ENCODE results near the gene THAP11.
"Not testable (repeated sequence)": the region's sequence is repeated elsewhere in the genome, so short reads cannot be mapped to it uniquely, and the experiment has no call there.

Gene THAP11

DNA sequence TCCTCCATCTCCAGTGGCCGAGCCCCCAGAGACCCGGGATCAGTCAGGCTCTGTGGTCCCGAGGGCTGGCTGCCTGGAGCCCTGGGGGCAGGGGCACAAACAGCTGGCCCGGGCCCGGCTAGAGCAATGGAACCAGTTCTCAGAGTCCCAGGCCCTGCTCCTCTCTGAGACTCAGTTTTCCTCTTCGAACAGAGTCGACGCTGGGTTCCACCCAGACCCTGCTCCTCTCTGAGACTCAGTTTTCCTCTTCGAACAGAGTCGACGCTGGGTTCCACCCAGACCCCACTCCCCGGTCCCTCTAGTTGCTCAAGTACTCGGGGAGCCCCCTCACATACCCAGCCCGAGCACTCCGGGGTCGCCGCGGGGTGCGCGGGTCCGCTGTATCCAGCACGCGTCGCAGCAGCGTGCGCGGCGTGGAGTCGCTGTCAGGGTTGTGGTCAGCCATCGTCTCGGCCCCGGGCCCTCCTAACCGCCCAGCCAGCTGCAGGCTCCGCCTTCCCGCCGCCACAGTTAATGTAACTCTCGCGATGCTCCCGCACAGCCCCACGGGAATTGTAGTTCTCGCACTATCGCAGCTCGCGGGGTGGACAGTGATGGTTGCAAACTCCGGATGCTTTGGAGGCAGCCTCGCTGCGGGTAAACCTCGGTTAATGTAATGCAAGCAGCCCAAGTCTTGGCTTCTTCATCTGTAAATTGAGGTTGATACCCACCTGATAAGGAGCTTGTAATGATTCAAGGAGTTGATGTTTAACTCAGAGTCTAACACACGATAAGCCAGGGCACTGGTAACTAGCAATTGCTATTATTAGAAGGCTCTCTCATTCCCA lies 8.5 kb upstream of the THAP11 start:
- TF ChIP-seq, protein P1, sequence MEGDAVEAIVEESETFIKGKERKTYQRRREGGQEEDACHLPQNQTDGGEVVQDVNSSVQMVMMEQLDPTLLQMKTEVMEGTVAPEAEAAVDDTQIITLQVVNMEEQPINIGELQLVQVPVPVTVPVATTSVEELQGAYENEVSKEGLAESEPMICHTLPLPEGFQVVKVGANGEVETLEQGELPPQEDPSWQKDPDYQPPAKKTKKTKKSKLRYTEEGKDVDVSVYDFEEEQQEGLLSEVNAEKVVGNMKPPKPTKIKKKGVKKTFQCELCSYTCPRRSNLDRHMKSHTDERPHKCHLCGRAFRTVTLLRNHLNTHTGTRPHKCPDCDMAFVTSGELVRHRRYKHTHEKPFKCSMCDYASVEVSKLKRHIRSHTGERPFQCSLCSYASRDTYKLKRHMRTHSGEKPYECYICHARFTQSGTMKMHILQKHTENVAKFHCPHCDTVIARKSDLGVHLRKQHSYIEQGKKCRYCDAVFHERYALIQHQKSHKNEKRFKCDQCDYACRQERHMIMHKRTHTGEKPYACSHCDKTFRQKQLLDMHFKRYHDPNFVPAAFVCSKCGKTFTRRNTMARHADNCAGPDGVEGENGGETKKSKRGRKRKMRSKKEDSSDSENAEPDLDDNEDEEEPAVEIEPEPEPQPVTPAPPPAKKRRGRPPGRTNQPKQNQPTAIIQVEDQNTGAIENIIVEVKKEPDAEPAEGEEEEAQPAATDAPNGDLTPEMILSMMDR (IDR thresholded peaks at IDR 0.05; ENCODE audit: control insufficient read depth, insufficient read depth, low read depth, low read length, missing control alignments): no peak
- no peak for DNase-seq (ENCODE audit: low read depth)
- peak overlapping the region; percentile 78 for H3K4me3 ChIP-seq (ENCODE audit: control insufficient read depth, low read depth, low read length)

DNA sequence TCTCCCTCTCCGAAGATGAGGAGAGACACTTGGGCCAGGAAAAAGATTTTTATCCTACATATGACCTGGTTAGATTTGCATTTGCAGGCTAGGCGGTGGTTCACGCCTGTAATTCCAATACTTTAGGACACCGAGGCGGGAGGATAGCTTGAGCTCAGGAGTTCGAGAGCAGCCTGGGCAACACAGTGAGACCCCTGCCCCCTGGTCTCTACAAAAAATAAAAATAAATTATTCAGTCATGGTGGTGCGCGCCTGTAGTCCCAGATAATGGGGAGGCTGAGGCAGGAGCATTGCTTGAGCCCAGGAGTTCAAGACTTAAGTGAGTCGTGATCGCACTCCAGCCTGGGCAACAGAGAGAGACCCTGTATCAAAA lies 7.9 kb upstream of the THAP11 start:
- no peak for DNase-seq (ENCODE audit: low read depth)
- no peak overlapping the region for H3K4me3 ChIP-seq (ENCODE audit: control insufficient read depth, low read depth, low read length)
- TF ChIP-seq, protein P1 (IDR thresholded peaks at IDR 0.05; ENCODE audit: control insufficient read depth, insufficient read depth, low read depth, low read length, missing control alignments): no peak

DNA sequence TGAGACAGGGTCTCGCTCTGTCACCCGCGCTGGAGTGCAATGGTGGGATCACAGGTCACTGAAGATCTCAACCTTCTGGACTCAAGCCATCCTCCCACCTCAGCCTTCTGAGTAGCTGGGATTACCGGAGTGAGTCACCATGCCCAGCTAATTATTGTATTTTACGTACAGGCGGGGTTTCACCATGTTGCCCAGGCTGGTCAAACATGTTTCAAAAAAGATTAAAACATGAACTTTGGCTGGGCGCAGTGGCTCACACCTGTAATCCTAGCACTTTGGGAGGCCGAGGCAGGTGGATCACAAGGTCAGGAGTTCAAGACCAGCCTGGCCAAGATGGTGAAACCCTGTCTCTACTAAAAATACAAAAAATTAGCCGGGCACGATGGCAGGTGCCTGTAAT lies 4.9 kb upstream of the THAP11 start:
- not testable (repeated sequence) for H3K4me3 ChIP-seq (ENCODE audit: control insufficient read depth, low read depth, low read length); DNase-seq (ENCODE audit: low read depth)

DNA sequence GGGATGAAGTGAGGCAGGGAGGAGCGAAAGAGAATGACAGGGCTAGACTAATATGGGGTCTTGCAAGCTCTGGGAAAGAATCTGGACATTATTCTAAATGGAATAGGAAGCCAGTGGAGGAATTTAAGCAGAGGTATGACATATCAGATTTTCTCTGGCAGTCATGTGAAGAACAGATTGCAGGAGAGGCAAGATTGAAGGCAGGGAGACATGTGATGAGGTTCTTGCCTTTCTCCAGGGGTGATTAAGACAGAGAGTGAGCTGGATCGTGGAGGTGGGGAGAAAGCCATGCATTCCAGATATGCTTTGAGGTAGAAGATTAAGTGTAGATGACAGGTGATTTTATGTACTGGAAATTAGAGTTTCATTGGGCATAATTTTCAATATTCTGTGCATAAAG lies 4.3 kb upstream of the THAP11 start:
- DNase-seq (ENCODE audit: low read depth): no peak
- TF ChIP-seq, protein P1 (IDR thresholded peaks at IDR 0.05; ENCODE audit: control insufficient read depth, insufficient read depth, low read depth, low read length, missing control alignments): no peak

DNA sequence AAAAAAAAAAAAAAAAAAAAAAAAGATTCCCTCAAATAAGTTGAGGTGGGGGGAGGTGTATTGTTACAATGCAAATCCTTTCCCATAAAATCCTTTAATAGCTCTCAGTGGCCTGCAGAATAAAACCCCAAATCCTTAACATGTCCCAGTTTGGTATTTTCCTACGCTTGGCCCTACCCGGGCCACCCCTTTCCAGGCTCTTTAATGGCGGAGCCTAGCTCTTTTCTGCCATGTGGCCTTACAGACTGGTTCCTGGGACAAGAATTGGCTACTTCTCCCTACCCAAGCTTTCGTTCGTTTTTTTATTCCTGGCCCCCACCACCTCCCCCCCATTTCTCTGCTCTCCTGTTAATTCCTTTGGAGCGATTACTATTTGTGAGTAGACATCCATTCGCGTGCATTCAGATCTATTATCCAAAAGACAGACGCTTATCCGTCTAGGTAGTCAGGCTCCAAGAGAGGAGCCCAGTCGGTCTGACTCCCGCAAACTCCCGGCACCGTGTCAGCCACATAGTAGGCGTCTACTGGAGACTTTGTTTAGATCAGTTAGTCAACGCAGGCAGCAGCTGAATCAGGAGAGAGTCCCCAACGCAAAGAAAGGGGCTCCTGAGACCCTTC lies 813 bp upstream of the THAP11 start:
- TF ChIP-seq, protein P1 (IDR thresholded peaks at IDR 0.05; ENCODE audit: control insufficient read depth, insufficient read depth, low read depth, low read length, missing control alignments): no peak
- H3K4me3 ChIP-seq (ENCODE audit: control insufficient read depth, low read depth, low read length): peak overlapping the region; percentile 58

More for the DNA sequence above, 4.3 kb upstream of the THAP11 start:
- H3K4me3 ChIP-seq (ENCODE audit: control insufficient read depth, low read depth, low read length): no peak overlapping the region

DNA sequence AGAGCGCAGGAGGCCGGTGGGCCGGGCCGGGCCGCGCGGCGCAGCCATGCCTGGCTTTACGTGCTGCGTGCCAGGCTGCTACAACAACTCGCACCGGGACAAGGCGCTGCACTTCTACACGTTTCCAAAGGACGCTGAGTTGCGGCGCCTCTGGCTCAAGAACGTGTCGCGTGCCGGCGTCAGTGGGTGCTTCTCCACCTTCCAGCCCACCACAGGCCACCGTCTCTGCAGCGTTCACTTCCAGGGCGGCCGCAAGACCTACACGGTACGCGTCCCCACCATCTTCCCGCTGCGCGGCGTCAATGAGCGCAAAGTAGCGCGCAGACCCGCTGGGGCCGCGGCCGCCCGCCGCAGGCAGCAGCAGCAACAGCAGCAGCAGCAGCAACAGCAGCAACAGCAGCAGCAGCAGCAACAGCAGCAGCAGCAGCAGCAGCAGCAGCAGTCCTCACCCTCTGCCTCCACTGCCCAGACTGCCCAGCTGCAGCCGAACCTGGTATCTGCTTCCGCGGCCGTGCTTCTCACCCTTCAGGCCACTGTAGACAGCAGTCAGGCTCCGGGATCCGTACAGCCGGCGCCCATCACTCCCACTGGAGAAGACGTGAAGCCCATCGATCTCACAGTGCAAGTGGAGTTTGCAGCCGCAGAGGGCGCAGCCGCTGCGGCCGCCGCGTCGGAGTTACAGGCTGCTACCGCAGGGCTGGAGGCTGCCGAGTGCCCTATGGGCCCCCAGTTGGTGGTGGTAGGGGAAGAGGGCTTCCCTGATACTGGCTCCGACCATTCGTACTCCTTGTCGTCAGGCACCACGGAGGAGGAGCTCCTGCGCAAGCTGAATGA lies 606 bp downstream of the THAP11 start:
- TF ChIP-seq, protein P1 (IDR thresholded peaks at IDR 0.05; ENCODE audit: control insufficient read depth, insufficient read depth, low read depth, low read length, missing control alignments): peak; percentile 33
- peak overlapping the region; percentile 58 for H3K4me3 ChIP-seq (ENCODE audit: control insufficient read depth, low read depth, low read length)
- no peak for DNase-seq (ENCODE audit: low read depth)

More for the DNA sequence above, 813 bp upstream of the THAP11 start:
- no peak for DNase-seq (ENCODE audit: low read depth)
